Adipocyte (in vitro differentiated cells): ENCODE data around the gene MACROD2.

Source experiments
- DNase-seq: peaks from one replicate; pipeline ENCODE4 v3.0.0-alpha.2; 2015; ENCODE audit warnings: low read depth
- H3K27me3 ChIP-seq: replicated peaks from 2 replicates; pipeline ENCODE4 v1.7.0; 2013; ENCODE audit warnings: mild to moderate bottlenecking, low read length, moderate library complexity; ENCODE audit not compliant: control insufficient read depth, insufficient read depth
- H3K36me3 ChIP-seq: 2 replicates; pipeline ENCODE4 v1.7.0; 2013; ENCODE audit warnings: low read length, mild to moderate bottlenecking, moderate library complexity; ENCODE audit not compliant: control insufficient read depth, insufficient read depth, severe bottlenecking
- H3K4me1 ChIP-seq: 2 replicates; pipeline ENCODE4 v1.7.0; 2013; ENCODE audit warnings: mild to moderate bottlenecking, low read length, moderate library complexity; ENCODE audit not compliant: control insufficient read depth, insufficient read depth
- H3K4me3 ChIP-seq: 2 replicates; pipeline ENCODE4 v1.7.0; 2013; ENCODE audit warnings: mild to moderate bottlenecking, low read length, moderate library complexity
- H3K9ac ChIP-seq: 2 replicates; pipeline ENCODE4 v1.7.0; 2013; ENCODE audit warnings: mild to moderate bottlenecking, low read length, moderate library complexity
- H3K9me3 ChIP-seq: 2 replicates; pipeline ENCODE4 v1.7.0; 2013; ENCODE audit warnings: mild to moderate bottlenecking, low read length, moderate library complexity; ENCODE audit not compliant: control insufficient read depth

Gene MACROD2

GRCh38 chr20:15642676-15643075, 1647.4 kb downstream of the MACROD2 start:
- no peaks in the 10 kb centered on the region for H3K36me3 ChIP-seq
- no peaks in the 10 kb centered on the region for H3K27me3 ChIP-seq
- peak; percentile 23 for DNase-seq
- peaks cover 2% of the 10 kb centered on the region for H3K4me1 ChIP-seq
- no peak overlapping the region for H3K9ac ChIP-seq
- no peak overlapping the region for H3K4me3 ChIP-seq
- H3K9me3 ChIP-seq = no peaks in the 10 kb centered on the region

GRCh38 chr20:15643713-15644112, 1648.4 kb downstream of the MACROD2 start:
- no peaks in the 10 kb centered on the region for H3K36me3 ChIP-seq

GRCh38 chr20:15645816-15646215, 1650.5 kb downstream of the MACROD2 start:
- Histone ChIP-seq H3K27me3 (no peaks in the 10 kb centered on the region), H3K36me3 (no peaks in the 10 kb centered on the region), H3K4me3 (no peak overlapping the region), H3K9me3 (no peaks in the 10 kb centered on the region), H3K4me1 (peaks cover 2% of the 10 kb centered on the region), H3K9ac (no peak overlapping the region)
- DNase-seq = peak; percentile 24

More at GRCh38 chr20:15643713-15644112, 1648.4 kb downstream of the MACROD2 start:
- Histone ChIP-seq H3K4me3 (no peak overlapping the region), H3K4me1 (peaks cover 2% of the 10 kb centered on the region), H3K9ac (no peak overlapping the region), H3K27me3 (no peaks in the 10 kb centered on the region), H3K9me3 (no peaks in the 10 kb centered on the region)
- DNase-seq = no peak

GRCh38 chr20:15653396-15654207, 1658.3 kb downstream of the MACROD2 start:
- Histone ChIP-seq H3K4me1 (no peaks in the 10 kb centered on the region), H3K9me3 (no peaks in the 10 kb centered on the region), H3K27me3 (no peaks in the 10 kb centered on the region), H3K36me3 (no peaks in the 10 kb centered on the region), H3K9ac (no peak overlapping the region), H3K4me3 (no peak overlapping the region)
- DNase-seq = no peak

GRCh38 chr20:15654208-15654649, 1658.9 kb downstream of the MACROD2 start:
- Histone ChIP-seq H3K4me1 (no peaks in the 10 kb centered on the region), H3K9ac (no peak overlapping the region), H3K4me3 (no peak overlapping the region), H3K9me3 (no peaks in the 10 kb centered on the region), H3K36me3 (no peaks in the 10 kb centered on the region), H3K27me3 (no peaks in the 10 kb centered on the region)
- peak; percentile 43 for DNase-seq

- no peak overlapping the region for H3K9ac ChIP-seq
- H3K36me3 ChIP-seq = no peaks in the 10 kb centered on the region
- DNase-seq = peak; percentile 6
- H3K27me3 ChIP-seq = no peaks in the 10 kb centered on the region
- no peaks in the 10 kb centered on the region for H3K4me1 ChIP-seq
- no peaks in the 10 kb centered on the region for H3K9me3 ChIP-seq
- no peak overlapping the region for H3K4me3 ChIP-seq
Observed at GRCh38 chr20:15655295-15655874, 1660.1 kb downstream of the MACROD2 start.

GRCh38 chr20:15656124-15656523, 1660.8 kb downstream of the MACROD2 start:
- Histone ChIP-seq H3K9me3 (no peaks in the 10 kb centered on the region), H3K9ac (no peak overlapping the region)
- peak; percentile 49 for DNase-seq

GRCh38 chr20:15658295-15658694, 1663.0 kb downstream of the MACROD2 start:
- H3K36me3 ChIP-seq = no peaks in the 10 kb centered on the region
- DNase-seq = no peak
- H3K27me3 ChIP-seq = no peaks in the 10 kb centered on the region
- H3K4me1 ChIP-seq = no peaks in the 10 kb centered on the region
- H3K9ac ChIP-seq = no peak overlapping the region
- no peak overlapping the region for H3K4me3 ChIP-seq
- H3K9me3 ChIP-seq = no peaks in the 10 kb centered on the region

More at GRCh38 chr20:15656124-15656523, 1660.8 kb downstream of the MACROD2 start:
- H3K4me1 ChIP-seq = no peaks in the 10 kb centered on the region
- H3K27me3 ChIP-seq = no peaks in the 10 kb centered on the region
- H3K36me3 ChIP-seq = no peaks in the 10 kb centered on the region
- H3K4me3 ChIP-seq = no peak overlapping the region

- H3K9ac ChIP-seq = no peak overlapping the region
- H3K36me3 ChIP-seq = no peaks in the 10 kb centered on the region
- peaks cover 25% of the 10 kb centered on the region for H3K4me1 ChIP-seq
- no peak overlapping the region for H3K4me3 ChIP-seq
- peak; percentile 64 for DNase-seq
- H3K27me3 ChIP-seq = no peaks in the 10 kb centered on the region
- H3K9me3 ChIP-seq = no peaks in the 10 kb centered on the region
Observed at GRCh38 chr20:15673206-15673605, 1677.9 kb downstream of the MACROD2 start.

- no peaks in the 10 kb centered on the region for H3K27me3 ChIP-seq
- DNase-seq = no peak
Observed at GRCh38 chr20:15674253-15675060, 1679.1 kb downstream of the MACROD2 start.

GRCh38 chr20:15675061-15675514, 1679.8 kb downstream of the MACROD2 start:
- Histone ChIP-seq H3K36me3 (no peaks in the 10 kb centered on the region), H3K4me1 (peaks cover 25% of the 10 kb centered on the region), H3K9me3 (no peaks in the 10 kb centered on the region), H3K27me3 (no peaks in the 10 kb centered on the region), H3K4me3 (no peak overlapping the region), H3K9ac (no peak overlapping the region)
- no peak for DNase-seq

More at GRCh38 chr20:15674253-15675060, 1679.1 kb downstream of the MACROD2 start:
- peaks cover 25% of the 10 kb centered on the region for H3K4me1 ChIP-seq
- H3K9ac ChIP-seq = no peak overlapping the region
- H3K9me3 ChIP-seq = no peaks in the 10 kb centered on the region
- H3K4me3 ChIP-seq = no peak overlapping the region
- H3K36me3 ChIP-seq = no peaks in the 10 kb centered on the region
